ENCODE results near the gene AUTS2. TPM values are rescaled to one million over a fixed set of nuclear protein-coding genes. Genes with fewer than 3 reads are reported as not detected.

Gene AUTS2
- total RNA-seq, 1 experiment from 2014 or later, result 50.0 TPM

DNA sequence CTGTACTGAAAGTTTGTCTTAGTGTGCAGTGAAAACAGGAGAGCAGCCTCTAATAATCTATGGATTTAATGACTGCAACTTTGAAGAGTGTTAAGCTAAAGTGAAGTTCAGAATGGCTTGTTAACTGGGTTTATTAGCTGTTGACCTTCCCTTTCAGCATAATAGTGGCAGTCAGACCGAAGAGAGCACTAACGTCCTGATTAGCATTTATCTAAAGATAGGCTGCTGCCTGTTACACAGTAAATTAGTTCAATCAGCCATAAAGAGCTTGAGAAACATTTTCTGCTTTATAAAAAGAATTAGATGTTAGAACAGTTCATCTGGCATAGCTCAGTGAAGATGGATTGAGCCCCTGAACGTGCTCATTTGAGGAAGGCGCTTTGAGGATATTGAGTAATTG is 433.0 kb downstream of the AUTS2 start (continued):
- TF ChIP-seq, protein P1, sequence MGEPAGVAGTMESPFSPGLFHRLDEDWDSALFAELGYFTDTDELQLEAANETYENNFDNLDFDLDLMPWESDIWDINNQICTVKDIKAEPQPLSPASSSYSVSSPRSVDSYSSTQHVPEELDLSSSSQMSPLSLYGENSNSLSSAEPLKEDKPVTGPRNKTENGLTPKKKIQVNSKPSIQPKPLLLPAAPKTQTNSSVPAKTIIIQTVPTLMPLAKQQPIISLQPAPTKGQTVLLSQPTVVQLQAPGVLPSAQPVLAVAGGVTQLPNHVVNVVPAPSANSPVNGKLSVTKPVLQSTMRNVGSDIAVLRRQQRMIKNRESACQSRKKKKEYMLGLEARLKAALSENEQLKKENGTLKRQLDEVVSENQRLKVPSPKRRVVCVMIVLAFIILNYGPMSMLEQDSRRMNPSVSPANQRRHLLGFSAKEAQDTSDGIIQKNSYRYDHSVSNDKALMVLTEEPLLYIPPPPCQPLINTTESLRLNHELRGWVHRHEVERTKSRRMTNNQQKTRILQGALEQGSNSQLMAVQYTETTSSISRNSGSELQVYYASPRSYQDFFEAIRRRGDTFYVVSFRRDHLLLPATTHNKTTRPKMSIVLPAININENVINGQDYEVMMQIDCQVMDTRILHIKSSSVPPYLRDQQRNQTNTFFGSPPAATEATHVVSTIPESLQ (CRISPR knock-in tag; IDR thresholded peaks at IDR 0.05), result no peak
- TF ChIP-seq, protein P2, sequence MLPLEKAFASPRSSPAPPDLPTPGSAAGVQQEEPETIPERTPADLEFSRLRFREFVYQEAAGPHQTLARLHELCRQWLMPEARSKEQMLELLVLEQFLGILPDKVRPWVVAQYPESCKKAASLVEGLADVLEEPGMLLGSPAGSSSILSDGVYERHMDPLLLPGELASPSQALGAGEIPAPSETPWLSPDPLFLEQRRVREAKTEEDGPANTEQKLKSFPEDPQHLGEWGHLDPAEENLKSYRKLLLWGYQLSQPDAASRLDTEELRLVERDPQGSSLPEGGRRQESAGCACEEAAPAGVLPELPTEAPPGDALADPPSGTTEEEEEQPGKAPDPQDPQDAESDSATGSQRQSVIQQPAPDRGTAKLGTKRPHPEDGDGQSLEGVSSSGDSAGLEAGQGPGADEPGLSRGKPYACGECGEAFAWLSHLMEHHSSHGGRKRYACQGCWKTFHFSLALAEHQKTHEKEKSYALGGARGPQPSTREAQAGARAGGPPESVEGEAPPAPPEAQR (CRISPR knock-in tag; IDR thresholded peaks at IDR 0.05), result no peak

DNA sequence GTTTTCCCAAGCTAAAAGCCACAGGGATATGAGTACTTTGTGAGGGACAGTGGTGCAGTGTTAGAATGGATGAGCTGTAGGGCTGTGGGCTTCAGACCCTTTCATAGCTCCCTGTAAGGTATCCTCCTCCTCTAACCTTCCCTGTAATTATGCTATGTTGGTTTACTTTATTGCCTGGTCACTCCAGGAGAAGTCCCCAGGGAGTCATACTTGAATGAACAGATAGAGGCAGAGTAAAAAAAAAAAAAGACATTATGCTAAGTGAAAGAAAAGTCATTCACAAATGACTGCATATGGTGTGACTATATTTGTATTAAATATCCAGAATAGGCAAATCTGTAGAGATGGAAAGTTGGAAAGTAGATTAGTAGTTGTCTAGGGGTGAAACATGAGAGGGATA is 434.4 kb downstream of the AUTS2 start:
- Mint-ChIP-seq H3K4me3 (no peak overlapping the region), H3K27me3 (ENCODE audit: low read depth) (peaks cover 29% of the 10 kb centered on the region), H3K36me3 (no peaks in the 10 kb centered on the region), H3K9me3 (no peaks in the 10 kb centered on the region), H3K27ac (no peak overlapping the region), H3K4me1 (peaks cover 11% of the 10 kb centered on the region)
- ATAC-seq, result no peak
- DNase-seq (ENCODE audit: low spot score), result no peak
- CTCF ChIA-PET, result no interaction called here
- POLR2A ChIA-PET, result no interaction called here
- TF ChIP-seq SP1 (CRISPR knock-in tag; conservative IDR thresholded peaks at IDR 0.05) (no peak), IRF2 (CRISPR knock-in tag; IDR thresholded peaks at IDR 0.05; ENCODE audit: borderline replicate concordance, low read depth) (no peak), ZNF317 (CRISPR knock-in tag; IDR thresholded peaks at IDR 0.05; ENCODE audit: borderline replicate concordance, low read depth) (no peak)
- TF ChIP-seq, protein P3, sequence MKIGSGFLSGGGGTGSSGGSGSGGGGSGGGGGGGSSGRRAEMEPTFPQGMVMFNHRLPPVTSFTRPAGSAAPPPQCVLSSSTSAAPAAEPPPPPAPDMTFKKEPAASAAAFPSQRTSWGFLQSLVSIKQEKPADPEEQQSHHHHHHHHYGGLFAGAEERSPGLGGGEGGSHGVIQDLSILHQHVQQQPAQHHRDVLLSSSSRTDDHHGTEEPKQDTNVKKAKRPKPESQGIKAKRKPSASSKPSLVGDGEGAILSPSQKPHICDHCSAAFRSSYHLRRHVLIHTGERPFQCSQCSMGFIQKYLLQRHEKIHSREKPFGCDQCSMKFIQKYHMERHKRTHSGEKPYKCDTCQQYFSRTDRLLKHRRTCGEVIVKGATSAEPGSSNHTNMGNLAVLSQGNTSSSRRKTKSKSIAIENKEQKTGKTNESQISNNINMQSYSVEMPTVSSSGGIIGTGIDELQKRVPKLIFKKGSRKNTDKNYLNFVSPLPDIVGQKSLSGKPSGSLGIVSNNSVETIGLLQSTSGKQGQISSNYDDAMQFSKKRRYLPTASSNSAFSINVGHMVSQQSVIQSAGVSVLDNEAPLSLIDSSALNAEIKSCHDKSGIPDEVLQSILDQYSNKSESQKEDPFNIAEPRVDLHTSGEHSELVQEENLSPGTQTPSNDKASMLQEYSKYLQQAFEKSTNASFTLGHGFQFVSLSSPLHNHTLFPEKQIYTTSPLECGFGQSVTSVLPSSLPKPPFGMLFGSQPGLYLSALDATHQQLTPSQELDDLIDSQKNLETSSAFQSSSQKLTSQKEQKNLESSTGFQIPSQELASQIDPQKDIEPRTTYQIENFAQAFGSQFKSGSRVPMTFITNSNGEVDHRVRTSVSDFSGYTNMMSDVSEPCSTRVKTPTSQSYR (CRISPR knock-in tag; IDR thresholded peaks at IDR 0.05), result no peak

DNA sequence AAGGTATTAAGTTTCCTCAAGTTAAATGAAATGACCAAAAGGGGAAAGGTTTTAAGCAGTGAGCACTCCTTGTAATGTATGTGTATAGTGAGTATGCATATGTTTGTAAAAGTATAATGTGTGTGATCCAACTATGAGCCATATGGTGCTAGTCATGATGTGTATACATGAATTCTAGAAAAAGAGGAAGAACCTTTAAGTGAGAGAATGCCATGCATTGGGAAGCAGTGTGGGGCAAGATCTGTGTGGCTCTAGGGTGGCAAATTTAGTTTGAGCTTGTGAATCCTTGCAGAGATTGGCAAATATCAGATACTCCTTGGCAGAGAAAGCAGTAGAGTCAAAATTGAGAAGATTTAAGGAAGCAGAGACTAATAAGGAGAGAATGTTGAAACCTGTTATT is 435.0 kb downstream of the AUTS2 start:
- ChIA-PET POLR2A (no interaction called here), CTCF (no interaction called here)
- no peaks in the 10 kb centered on the region for H3K36me3 Mint-ChIP-seq
- H3K4me1 Mint-ChIP-seq, result peaks cover 11% of the 10 kb centered on the region
- H3K4me3 Mint-ChIP-seq, result no peak overlapping the region
- DNase-seq (ENCODE audit: low spot score) (no peak), ATAC-seq (no peak)
- TF ChIP-seq, protein P4, sequence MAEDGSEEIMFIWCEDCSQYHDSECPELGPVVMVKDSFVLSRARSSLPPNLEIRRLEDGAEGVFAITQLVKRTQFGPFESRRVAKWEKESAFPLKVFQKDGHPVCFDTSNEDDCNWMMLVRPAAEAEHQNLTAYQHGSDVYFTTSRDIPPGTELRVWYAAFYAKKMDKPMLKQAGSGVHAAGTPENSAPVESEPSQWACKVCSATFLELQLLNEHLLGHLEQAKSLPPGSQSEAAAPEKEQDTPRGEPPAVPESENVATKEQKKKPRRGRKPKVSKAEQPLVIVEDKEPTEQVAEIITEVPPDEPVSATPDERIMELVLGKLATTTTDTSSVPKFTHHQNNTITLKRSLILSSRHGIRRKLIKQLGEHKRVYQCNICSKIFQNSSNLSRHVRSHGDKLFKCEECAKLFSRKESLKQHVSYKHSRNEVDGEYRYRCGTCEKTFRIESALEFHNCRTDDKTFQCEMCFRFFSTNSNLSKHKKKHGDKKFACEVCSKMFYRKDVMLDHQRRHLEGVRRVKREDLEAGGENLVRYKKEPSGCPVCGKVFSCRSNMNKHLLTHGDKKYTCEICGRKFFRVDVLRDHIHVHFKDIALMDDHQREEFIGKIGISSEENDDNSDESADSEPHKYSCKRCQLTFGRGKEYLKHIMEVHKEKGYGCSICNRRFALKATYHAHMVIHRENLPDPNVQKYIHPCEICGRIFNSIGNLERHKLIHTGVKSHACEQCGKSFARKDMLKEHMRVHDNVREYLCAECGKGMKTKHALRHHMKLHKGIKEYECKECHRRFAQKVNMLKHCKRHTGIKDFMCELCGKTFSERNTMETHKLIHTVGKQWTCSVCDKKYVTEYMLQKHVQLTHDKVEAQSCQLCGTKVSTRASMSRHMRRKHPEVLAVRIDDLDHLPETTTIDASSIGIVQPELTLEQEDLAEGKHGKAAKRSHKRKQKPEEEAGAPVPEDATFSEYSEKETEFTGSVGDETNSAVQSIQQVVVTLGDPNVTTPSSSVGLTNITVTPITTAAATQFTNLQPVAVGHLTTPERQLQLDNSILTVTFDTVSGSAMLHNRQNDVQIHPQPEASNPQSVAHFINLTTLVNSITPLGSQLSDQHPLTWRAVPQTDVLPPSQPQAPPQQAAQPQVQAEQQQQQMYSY (CRISPR knock-in tag; IDR thresholded peaks at IDR 0.05), result no peak
- no peak for TF ChIP-seq FOXK1 (CRISPR knock-in tag; IDR thresholded peaks at IDR 0.05)
- no peak for TF ChIP-seq ZNF263 (CRISPR knock-in tag; IDR thresholded peaks at IDR 0.05; ENCODE audit: low read depth)
- no peak for TF ChIP-seq SMAD4 (CRISPR knock-in tag; IDR thresholded peaks at IDR 0.05)
- TF ChIP-seq, protein P5, sequence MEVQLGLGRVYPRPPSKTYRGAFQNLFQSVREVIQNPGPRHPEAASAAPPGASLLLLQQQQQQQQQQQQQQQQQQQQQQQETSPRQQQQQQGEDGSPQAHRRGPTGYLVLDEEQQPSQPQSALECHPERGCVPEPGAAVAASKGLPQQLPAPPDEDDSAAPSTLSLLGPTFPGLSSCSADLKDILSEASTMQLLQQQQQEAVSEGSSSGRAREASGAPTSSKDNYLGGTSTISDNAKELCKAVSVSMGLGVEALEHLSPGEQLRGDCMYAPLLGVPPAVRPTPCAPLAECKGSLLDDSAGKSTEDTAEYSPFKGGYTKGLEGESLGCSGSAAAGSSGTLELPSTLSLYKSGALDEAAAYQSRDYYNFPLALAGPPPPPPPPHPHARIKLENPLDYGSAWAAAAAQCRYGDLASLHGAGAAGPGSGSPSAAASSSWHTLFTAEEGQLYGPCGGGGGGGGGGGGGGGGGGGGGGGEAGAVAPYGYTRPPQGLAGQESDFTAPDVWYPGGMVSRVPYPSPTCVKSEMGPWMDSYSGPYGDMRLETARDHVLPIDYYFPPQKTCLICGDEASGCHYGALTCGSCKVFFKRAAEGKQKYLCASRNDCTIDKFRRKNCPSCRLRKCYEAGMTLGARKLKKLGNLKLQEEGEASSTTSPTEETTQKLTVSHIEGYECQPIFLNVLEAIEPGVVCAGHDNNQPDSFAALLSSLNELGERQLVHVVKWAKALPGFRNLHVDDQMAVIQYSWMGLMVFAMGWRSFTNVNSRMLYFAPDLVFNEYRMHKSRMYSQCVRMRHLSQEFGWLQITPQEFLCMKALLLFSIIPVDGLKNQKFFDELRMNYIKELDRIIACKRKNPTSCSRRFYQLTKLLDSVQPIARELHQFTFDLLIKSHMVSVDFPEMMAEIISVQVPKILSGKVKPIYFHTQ (CRISPR knock-in tag; IDR thresholded peaks at IDR 0.05), result no peak
- TF ChIP-seq SP1 (CRISPR knock-in tag; conservative IDR thresholded peaks at IDR 0.05), result no peak
- no peak for TF ChIP-seq KAT7 (CRISPR knock-in tag; IDR thresholded peaks at IDR 0.05; ENCODE audit: borderline replicate concordance)
- TF ChIP-seq MYBL2 (CRISPR knock-in tag; IDR thresholded peaks at IDR 0.05), result no peak
- TF ChIP-seq, protein P6, sequence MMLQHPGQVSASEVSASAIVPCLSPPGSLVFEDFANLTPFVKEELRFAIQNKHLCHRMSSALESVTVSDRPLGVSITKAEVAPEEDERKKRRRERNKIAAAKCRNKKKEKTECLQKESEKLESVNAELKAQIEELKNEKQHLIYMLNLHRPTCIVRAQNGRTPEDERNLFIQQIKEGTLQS (CRISPR knock-in tag; conservative IDR thresholded peaks at IDR 0.05), result no peak
- no peak for TF ChIP-seq IRF2 (CRISPR knock-in tag; IDR thresholded peaks at IDR 0.05; ENCODE audit: borderline replicate concordance, low read depth)
- no peaks in the 10 kb centered on the region for H3K9me3 Mint-ChIP-seq
- no peak overlapping the region for H3K27ac Mint-ChIP-seq
- H3K27me3 Mint-ChIP-seq (ENCODE audit: low read depth), result peaks cover 29% of the 10 kb centered on the region
